ENCODE data around the gene INPP4A.

The INPP4A gene

DNA sequence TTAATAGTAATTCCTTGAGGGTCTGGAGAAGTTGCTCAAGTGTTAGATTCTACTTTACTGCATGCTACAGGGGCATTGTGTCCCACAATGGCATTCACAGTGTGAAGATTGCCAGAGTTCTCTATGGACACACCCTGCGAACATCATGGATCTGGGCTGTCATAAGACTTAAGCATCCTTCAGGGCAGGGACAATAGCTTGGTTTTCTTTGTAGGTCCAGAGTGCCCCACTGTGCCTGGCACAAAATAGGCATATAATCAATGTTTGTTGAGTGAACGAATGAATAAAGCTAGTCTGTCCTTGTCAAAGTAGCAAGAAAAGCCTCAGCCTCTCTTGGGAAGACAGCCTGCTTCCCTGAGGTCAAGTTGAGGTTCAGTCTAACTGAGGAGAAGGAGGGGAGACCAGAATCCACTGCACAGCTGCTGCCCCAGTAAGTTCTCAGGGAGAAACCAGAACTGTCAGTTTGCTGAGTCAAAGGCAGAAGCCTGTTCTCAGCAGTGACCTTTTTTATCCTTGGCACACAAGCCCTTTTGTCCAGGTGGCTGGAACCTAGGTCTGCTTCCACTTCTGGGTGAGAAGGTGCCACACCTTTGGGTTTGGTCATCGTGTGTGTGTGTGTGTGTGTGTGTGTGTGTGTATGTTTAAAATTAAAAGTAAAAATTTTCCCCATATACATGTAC is 15.0 kb downstream of the INPP4A start:
- peaks cover 30% of the 10 kb centered on the region for H3K4me1 Mint-ChIP-seq
- no peaks in the 10 kb centered on the region for H3K27me3 Mint-ChIP-seq (ENCODE audit: low read depth)
- H3K27ac Mint-ChIP-seq: no peak overlapping the region
- no peaks in the 10 kb centered on the region for H3K9me3 Mint-ChIP-seq
- H3K36me3 Mint-ChIP-seq (ENCODE audit: low read depth): peaks cover 11% of the 10 kb centered on the region
- TF ChIP-seq, protein P1, sequence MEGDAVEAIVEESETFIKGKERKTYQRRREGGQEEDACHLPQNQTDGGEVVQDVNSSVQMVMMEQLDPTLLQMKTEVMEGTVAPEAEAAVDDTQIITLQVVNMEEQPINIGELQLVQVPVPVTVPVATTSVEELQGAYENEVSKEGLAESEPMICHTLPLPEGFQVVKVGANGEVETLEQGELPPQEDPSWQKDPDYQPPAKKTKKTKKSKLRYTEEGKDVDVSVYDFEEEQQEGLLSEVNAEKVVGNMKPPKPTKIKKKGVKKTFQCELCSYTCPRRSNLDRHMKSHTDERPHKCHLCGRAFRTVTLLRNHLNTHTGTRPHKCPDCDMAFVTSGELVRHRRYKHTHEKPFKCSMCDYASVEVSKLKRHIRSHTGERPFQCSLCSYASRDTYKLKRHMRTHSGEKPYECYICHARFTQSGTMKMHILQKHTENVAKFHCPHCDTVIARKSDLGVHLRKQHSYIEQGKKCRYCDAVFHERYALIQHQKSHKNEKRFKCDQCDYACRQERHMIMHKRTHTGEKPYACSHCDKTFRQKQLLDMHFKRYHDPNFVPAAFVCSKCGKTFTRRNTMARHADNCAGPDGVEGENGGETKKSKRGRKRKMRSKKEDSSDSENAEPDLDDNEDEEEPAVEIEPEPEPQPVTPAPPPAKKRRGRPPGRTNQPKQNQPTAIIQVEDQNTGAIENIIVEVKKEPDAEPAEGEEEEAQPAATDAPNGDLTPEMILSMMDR (IDR thresholded peaks at IDR 0.05; ENCODE audit: unreplicated experiment in 3 of 3): no peak
- no peak overlapping the region for H3K4me3 Mint-ChIP-seq

DNA sequence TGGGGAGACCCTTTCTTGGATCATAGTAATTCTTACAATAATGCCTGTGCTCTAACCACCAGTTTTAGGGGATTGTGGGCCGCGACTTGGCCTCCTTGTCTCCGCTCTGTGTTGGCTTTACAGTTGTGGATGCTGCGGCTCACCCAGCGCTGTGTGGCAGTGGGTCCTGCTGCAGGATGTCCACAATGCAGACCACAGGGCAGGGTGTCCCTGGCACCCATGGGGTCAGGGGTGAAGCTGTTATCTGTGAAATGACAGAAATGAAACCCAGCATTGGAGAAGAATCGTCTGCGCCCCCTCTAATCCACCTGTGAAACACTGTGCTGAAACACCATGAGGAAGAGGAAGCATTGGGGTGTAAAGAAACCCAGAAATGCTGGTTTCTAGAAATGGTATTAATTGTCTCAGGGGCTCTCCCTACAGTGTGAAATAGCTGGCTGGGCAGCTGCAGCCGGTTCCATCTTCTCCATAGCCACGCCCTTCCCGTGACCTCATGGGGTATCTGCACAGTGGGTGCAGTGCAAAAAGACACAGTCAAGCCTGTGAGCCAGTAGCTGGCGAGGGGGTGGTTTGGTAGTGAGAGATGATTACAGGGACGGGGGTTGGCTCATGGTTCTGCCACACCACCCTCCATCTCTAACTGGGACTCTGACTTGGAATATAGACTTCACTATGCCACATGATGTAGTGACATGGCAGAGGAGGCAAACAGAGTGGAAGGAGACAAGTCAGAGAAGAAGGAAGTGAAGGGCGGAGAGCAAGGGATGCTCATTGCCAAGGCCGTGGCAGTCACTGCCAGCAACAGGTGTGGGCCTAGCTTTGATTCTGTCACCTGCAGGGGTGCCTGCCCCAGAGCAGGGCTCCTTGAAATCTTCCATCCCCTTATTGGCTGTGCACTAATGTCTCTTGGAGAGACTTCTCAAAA is 16.2 kb downstream of the INPP4A start:
- H3K4me1 Mint-ChIP-seq: peaks cover 37% of the 10 kb centered on the region
- H3K27me3 Mint-ChIP-seq (ENCODE audit: low read depth): no peaks in the 10 kb centered on the region
- TF ChIP-seq, protein P1 (IDR thresholded peaks at IDR 0.05; ENCODE audit: unreplicated experiment in 3 of 3): no peak
- H3K36me3 Mint-ChIP-seq (ENCODE audit: low read depth): peaks cover 7% of the 10 kb centered on the region
- H3K9me3 Mint-ChIP-seq: no peaks in the 10 kb centered on the region
- no peak overlapping the region for H3K4me3 Mint-ChIP-seq
- H3K27ac Mint-ChIP-seq: no peak overlapping the region

DNA sequence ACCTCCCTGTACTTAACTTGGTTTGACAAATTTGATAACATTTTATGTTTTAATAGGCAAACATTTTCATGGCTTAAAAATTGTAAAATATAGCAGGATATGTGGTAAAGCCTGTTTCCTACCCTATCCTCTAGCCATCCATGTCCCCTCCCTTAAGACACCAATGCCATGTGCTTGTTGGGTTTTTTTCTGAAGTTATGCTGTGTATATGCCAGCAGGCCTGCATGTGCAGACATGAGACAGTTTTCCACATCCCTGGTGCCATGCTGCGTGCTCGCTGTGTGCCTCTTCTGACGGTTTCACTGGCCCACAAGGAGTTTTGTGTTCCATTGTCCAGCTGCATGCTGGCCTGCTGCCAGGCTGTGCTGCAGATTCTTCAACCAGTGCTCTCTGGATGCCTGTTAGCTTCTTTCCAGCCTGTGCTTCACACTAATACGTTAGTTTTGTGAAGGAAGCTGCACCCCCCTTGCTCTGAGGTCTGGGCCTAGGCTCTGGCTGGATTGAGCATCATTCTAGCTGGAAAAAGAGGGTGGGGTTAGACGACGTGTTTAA is 16.9 kb downstream of the INPP4A start:
- H3K27ac Mint-ChIP-seq: no peak overlapping the region
- no peaks in the 10 kb centered on the region for H3K27me3 Mint-ChIP-seq (ENCODE audit: low read depth)
- TF ChIP-seq, protein P1 (IDR thresholded peaks at IDR 0.05; ENCODE audit: unreplicated experiment in 3 of 3): no peak
- H3K9me3 Mint-ChIP-seq: no peaks in the 10 kb centered on the region
- peaks cover 44% of the 10 kb centered on the region for H3K4me1 Mint-ChIP-seq
- H3K36me3 Mint-ChIP-seq (ENCODE audit: low read depth): peaks cover 8% of the 10 kb centered on the region
- no peak overlapping the region for H3K4me3 Mint-ChIP-seq

DNA sequence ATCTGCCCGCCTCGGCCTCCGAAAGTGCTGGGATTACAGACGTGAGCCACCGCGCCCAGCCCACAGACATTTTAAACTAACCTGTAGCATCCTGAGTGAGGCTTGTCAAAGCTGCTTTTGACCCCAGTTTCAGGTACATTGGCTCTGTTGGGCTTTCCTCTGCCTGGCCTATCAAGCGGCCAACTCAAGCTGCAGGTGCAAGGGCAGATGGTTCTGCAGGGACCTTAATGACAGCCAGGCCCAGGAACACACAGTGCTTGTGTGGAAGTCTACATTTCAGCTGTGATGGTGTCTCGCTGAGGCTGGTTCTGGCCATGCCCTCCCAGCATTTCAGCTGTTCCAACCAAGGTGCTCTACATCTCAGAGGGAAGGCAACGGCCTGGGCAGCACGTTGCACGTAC is 18.4 kb downstream of the INPP4A start:
- Mint-ChIP-seq H3K27me3 (ENCODE audit: low read depth) (no peaks in the 10 kb centered on the region), H3K9me3 (no peaks in the 10 kb centered on the region), H3K27ac (no peak overlapping the region), H3K4me1 (peaks cover 53% of the 10 kb centered on the region), H3K36me3 (ENCODE audit: low read depth) (peaks cover 11% of the 10 kb centered on the region), H3K4me3 (no peak overlapping the region)
- TF ChIP-seq, protein P1 (IDR thresholded peaks at IDR 0.05; ENCODE audit: unreplicated experiment in 3 of 3): no peak

DNA sequence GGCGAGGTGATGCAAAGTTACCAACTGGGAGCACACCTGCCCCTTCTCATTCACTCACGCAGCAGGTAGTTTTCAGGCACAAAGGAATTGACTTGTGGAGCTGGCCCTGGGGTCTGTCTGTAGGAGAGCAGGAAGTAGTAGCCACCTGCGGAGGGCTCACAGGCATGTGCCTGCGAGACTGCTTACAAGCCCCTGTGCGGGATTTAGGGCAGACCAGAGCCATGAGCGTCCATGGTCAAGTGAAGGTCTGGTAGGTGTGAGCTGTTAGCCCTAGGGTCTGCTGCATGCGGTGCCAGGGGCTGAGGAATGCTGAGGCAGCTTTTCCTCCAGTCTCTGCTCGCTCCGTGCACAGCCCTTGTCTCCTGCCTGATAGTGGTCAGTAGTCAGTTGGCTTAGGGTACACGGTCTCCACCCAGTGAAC is 18.9 kb downstream of the INPP4A start:
- TF ChIP-seq, protein P1 (IDR thresholded peaks at IDR 0.05; ENCODE audit: unreplicated experiment in 3 of 3): no peak
- Mint-ChIP-seq H3K4me3 (no peak overlapping the region), H3K9me3 (no peaks in the 10 kb centered on the region), H3K27me3 (ENCODE audit: low read depth) (no peaks in the 10 kb centered on the region), H3K36me3 (ENCODE audit: low read depth) (peaks cover 8% of the 10 kb centered on the region), H3K27ac (peak overlapping the region in 1 of 3 experiments; percentile 25), H3K4me1 (peaks cover 55% of the 10 kb centered on the region)

Data from nephron (organoid).